Kidney capillary endothelial cell (primary cell): ENCODE results near the gene DOCK2.
"Not testable (repeated sequence)": the region's sequence is repeated elsewhere in the genome, so short reads cannot be mapped to it uniquely, and the experiment has no call there.

Experiments
- DNase-seq: peaks from one replicate; pipeline ENCODE4 v3.0.0-alpha.2; 2018; ENCODE audit warnings: low spot score

Gene DOCK2

DNA sequence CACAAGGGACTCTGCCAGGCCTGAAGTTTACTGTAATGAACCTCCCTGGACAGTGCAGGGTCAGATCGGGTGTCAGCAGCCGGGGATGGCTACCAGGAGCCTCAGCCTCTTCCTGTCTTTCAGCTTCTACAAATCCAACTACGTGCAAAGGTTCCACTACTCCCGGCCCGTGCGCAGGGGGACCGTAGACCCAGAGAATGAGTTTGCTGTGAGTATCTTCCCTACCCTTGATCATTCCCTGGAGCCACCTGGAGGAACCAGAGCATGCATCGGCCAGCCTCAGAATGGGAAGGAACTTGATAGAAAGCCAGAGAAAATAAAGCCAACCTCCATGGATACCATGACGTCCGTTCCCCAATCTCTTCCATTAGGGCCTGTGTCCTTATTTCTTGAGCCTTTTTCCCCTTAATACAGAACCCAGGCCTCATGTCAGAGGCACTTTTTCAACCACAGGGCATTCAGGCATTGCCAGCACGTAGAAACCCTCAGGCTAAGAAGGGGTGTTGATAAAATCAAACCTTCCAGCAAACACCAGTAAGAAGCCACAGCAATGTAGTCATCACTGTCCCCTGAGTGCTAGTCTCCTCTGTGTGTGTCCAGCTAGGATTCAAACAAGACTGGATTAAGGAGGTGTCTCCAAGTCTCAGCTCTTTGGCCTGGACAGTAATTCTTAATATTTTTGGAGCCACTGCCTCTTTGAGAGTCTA lies 419.6 kb downstream of the DOCK2 start:
- no peak for DNase-seq

DNA sequence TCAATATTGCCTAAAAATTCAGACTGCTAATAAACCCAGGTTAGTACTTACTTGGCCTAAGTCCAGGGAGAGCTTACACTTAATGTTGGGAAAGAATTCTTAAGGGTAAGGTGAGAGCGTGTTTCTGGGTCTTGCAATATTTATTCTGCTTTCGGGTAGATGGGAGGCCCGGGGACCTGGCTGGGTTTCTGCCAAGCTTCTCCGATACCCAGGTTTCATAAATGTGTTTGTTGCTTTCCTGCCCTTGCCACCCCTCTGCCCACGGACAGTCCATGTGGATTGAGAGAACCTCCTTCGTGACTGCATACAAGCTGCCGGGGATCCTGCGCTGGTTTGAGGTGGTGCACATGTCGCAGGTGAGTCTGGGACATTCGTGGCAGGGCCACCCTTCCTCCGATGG lies 420.2 kb downstream of the DOCK2 start:
- DNase-seq, result no peak

DNA sequence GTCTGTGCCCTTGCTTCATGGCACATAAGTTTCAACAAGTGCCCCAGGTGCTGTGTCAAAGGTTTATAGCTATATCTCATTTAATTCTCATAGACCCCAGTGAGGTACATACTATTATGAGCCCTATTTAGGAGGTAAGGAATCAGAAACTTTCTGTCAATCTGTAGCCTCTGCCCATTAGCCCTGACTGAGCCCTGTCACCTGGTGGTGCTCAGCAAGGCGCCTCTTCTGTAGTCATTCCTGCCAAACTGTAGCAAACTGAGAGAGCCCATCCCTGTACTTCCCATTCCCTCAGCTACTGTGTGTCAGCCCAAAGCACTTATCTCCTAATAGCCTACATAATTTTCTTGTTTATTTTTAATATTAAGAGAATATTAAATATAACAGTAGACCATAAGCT lies 422.1 kb downstream of the DOCK2 start:
- DNase-seq, result no peak

DNA sequence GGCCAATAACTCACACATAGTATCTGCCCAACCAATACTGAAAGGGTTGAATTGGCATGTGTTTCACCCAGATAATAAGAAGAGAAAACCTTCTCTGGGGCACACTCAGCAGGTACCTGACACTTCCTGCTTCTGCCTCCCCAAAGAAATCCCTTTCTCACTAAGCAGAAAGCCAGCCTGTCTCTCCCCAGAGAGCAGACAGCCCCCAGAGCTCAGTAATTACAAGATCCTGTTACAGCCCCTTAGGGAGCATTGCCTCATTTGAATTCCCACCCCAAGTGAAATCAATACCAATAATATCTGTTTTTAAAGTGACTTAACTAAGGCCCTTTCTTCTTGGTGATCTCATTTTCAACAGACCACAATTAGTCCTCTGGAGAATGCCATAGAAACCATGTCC lies 430.1 kb downstream of the DOCK2 start:
- DNase-seq, result no peak

DNA sequence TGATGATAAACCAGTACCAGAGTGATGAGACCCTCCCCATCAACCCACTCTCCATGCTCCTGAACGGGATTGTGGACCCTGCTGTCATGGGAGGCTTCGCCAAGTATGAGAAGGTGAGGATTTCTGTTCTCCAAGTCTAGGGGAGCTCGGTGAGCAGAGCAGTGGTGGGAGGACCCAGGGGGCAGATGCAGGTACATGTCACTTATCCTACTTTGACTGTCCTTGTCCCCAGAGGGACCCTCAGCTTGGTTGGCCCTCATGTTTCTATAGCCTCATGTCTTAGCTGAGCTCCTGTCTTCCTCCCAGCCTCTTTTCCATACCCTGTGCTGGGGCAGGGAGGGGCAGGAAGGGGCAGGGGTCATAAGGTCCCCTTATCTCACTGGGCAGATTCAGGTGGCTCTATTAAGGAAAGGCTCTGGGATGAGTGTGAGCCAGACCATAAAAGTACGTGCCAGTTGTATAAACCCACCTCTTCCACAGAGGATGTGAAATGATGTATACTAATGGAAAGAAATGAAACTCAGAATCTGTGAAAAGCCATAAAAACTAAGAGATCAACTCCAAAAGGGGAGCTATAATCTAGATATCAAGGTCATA lies 430.6 kb downstream of the DOCK2 start:
- DNase-seq, result no peak

DNA sequence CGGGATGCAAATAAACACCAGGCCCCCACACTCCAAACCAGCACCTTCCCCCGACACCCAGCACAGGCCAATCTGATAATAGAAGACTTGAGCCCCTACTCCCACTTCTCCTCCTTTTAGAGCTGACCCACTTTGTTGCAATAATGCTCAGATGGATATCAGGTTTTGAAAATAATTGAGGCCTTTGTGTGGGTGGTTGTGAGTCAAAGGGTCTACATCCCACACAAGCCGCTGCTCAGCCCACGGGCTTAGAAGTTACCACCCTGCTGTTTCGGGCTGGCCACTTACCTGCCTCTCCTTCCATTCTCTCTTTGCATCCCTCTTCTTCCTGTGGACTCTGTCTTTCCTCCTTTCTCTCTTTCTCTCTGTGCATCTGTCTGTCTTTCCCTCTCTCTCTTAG lies 432.4 kb downstream of the DOCK2 start:
- no peak for DNase-seq

DNA sequence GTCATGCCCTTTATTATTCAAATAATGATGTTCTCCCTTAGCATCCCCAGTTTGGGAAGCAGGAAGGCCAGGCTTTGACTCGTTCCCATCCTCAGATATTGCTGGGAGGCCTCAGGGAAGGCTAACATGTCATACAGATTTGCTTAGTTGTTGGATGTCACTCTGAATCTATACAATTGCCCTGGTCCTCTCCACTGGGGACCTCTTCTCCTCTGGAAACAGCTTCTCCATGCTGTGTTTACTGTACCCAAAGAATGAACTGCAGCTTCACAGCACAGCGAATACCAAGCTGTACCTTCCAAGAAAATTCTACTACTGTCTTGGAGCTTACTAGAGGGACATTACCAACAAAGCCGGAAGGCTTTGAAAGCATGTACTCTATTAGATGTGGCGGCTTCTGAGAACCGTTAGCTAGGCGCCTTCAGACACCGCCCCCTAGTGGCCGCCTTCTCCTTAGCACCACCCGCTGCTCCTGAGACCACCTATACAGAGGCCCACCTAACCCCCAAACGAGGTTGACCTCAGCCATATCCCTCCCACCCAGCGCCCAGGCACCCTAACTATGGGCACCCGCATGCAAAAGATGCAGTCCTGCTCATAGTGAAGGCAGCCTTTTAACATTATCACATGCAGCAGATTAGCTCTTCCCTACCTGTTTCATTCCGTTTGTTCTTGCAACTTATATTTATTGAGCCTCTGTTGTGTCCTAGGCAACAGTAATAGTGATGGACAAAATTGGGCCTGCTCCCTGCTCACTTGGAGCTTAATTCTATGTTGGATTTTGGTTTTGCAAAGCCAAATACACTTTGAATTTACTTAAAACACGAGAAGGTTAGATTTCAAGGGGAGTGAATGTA lies 433.7 kb downstream of the DOCK2 start:
- DNase-seq, result peak; percentile 39

DNA sequence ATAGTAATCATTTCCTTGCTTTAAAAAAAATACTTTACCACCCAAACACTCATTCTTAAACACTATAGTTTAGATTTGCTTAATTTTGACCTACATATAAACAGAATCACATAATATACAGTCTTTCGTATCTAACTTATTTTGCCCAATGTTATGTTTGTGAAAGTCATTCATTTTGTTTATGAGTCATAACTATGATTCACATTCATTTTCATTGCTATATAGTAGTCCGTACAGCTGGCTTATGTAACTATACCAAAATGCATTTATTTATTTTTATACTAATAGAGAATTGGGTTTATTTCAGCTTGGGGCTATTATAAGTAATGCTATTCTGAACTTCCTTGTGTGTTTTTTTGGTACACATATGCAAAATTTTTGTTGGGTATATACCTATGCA lies 434.7 kb downstream of the DOCK2 start:
- DNase-seq, result no peak

DNA sequence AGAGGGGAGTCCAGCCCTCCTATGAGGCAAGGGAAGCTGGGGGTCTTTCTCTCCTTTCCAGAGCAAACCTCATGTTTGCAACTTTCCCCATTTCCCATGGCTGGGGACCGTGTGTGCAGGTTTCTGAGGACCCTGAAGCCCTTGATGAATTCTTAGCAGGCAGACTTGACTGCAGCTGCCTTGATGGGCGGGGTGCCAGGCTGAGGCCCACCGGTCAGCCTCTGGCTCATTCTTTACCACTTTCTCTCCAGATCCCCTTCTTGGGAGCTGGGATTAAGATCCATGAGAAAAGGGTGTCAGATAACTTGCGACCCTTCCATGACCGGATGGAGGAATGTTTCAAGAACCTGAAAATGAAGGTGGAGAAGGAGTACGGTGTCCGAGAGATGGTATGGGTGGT lies 438.6 kb downstream of the DOCK2 start:
- DNase-seq, result no peak

DNA sequence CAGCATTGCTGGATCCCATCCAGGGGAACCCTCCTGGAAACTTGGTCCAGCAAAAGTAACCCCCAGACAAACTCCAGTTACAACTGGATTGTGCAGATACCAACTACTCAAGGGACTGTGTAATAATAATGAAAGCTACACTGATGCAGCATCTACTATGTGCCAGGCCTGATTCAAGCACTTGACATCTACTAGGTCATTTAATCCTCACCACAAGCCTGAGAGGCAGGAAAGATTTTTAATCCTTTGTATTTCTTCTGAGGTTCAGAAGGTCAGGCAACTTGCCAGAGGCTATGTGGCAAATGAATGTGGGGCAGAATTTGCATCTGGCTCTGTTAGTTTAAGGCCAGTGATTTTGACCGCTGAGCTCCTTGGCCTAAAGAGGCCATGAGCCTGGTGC lies 439.1 kb downstream of the DOCK2 start:
- DNase-seq, result no peak

DNA sequence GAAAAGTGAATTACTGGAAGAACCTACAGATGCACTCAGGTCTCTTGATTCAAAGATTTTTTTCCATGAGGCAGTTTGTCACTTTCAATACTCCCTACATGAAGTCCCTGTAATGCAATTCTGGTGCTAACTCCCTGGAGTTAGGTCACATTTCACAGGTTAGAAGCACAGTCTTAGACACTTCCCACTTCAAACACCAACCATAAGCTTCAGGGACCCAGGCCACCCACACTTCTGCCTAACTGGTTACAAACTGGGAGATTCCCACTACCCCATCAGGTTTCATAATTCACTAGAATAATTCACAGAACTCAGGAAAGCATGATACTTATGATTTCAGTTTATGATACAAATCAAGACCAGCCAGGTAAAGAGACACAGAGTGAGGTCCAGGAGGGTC lies 439.7 kb downstream of the DOCK2 start:
- no peak for DNase-seq

DNA sequence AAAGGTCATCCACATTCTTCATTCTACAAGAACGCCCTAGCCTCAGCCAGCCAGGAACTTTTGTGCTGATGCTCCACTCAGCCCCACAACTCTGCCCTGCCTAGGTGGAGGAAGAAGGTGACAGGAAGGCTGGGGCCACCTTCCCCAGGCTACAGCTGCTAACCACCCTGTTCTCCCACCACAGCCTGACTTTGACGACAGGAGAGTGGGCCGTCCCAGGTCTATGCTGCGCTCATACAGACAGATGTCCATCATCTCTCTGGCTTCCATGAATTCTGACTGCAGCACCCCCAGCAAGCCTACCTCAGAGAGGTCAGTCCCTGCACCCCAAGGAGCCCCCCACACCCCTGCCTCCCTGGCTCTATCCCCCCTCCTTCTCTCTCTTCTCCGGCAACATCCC lies 440.5 kb downstream of the DOCK2 start:
- DNase-seq, result no peak

DNA sequence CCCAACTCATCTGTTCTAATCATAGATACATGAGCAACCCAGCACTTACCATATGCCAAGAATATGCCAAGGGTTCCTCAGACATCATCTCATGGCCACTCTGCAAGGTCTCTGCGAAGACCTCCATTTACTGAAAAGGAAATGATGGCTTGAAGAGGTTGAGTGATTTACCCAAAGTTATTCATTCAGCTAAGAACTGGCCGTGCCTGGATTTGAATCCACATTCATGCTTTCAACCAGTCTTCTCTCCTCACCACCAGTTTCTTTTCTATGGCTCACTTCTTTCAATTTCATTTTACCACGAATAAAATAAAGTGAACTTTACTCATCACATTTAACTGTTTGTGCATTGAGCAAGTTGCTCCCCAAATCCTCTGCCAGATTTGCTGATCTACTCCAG lies 441.4 kb downstream of the DOCK2 start:
- no peak for DNase-seq

DNA sequence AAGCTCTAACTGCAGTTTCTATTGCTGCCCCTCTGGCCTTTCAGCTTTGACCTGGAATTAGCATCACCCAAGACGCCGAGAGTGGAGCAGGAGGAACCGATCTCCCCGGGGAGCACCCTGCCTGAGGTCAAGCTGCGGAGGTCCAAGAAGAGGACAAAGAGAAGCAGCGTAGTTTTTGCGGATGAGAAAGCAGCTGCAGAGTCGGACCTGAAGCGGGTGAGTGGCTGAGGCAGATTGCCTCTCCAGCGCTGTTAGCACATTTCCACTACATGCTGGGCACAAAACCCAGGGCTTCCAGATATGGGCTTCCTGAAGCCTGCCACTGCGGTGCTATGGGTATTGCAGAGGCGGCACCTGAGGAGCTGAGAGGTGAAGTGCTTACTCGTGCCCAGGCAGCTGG lies 441.9 kb downstream of the DOCK2 start:
- DNase-seq, result no peak

DNA sequence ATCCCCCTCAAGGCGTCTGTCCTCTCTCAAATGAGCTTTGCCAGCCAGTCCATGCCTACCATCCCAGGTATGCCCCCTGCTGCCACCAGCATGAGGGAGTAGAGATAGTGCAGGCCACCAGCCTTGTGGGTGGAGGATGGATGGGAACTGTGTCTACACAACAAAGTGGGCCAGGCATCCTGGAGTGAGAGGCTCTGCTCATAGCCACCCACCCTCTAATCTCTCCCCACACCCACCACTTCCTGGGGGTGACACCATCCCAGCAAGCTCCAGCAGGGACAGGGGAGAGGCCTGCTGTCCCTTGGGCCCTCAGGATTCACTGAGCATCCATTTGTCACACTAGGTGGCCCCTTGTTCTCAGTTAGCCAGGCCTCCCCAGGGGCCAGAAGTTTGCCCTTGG lies 443.1 kb downstream of the DOCK2 start:
- no peak for DNase-seq

DNA sequence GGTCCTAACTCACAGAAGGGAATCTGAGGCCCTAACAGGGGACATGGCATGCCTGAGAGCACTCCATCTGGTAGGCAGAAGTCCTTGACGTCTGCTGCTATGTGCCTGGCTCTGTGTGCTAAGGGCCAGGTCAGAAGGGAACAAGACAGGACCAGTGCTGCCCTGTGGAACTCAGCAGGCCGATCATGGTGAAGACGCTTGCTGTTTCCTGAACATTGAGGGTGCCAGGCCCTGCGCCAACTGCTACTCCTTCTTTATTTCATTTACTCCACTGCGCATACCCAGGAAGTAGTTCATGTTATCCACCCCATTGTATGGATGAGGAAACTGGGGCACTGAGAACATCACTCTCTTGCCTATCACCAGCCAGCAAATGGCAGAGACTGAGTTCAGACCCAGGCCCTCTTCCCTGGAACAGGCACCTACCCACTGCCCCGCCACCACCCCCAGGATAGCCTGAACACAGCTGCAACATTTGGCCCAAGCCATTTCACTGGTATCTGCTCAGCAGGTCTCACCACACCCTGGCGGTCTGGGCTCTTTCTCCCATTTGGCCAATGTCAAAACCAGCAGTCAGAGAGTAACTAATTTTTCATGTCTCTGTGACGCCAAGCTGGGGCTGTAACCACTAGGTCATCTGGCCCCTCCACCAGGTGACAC lies 443.8 kb downstream of the DOCK2 start:
- no peak for DNase-seq

DNA sequence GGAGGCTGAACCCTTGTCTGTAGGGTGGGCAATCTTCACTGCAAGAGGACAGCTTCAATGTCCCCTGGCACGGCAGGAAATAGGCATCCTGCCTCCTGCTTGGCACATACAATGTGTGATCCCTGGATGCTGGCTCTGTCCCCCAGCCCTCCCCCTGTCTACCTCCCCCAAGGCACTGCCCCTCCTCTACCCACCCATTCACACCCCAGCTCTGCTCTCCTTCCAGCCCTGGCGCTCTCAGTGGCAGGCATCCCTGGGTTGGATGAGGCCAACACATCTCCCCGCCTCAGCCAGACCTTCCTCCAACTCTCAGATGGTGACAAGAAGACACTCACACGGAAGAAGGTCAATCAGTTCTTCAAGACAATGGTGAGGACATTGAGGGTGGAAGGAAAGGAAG lies 444.5 kb downstream of the DOCK2 start:
- DNase-seq, result no peak

DNA sequence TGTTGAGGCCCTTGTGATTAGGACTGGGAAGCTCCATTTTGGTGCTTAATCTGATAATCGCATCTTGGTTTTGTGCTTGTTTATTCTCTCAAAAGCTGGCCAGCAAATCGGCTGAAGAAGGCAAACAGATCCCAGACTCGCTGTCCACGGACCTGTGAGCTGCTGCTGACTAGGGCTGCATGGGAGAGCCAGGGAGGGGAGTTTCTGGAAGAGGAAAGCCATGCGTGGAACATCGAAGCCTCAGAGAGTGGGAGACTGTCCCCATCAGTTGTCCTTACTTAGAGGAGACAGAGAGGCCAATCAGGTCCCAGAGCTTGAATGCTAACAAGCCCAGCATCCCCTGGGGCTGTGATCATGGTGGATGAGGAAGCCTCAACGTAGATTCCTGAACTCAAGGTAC lies 445.6 kb downstream of the DOCK2 start:
- no peak for DNase-seq

DNA sequence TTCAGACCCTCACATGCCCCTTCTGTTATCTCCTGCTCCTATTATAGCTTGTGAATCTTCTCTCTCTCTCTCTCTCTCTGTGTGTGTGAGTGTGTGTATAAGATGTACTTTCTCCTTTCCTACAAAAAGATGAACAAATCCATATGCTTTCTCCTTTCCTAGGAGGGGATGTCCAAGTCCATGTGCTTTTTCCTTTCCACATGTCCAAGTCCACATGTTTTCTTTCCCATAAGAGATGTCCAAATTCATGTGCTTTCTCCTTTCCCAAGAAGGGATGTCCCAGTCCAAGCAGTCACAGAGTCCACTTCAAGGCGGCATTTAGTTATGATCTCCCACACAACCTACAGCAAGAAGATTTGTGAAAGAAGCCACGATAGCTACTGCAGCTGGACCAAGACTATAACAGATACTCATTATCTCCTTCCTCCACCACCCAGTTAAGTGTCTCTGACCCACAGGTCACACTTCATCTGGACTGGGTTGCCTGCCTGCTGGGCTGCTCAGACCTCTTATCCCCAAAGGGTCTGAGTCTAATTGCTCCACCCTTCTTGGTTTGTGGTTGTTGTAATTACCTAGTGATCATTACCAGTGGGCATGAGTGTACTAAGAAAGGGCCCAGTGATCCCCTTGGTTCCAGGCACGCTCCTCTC lies 450.2 kb downstream of the DOCK2 start:
- DNase-seq, result no peak

DNA sequence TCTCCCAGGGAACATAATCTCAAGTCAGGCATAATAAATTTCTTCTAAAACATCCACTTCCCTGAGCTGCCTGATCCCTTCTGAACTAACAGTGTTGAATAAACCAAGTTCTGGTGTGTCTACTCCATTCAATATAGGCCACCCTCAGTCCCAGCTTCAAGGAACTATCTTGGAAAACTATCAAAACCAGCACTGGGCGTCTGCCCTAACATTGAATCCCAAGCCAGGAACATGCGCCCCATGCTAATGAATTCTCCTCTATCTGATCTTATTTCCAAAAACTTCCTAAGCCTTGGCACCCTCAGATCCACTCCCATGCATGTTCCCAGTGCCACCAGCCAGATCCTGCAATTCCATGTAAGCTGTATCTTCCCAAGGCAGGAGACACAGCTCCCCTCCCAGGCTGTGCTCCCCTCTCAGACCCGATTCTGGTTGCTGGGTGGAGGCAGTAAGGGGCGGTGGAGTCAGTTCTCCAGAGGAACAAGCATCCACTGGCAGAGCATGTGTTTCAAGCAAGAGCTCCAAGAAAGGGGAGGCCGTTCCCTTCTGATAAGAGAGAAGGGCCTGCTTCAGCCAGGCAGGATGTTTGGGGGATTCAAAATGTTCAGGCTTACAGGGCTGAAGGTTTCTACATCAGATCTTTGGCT lies 455.5 kb downstream of the DOCK2 start:
- DNase-seq, result no peak

DNA sequence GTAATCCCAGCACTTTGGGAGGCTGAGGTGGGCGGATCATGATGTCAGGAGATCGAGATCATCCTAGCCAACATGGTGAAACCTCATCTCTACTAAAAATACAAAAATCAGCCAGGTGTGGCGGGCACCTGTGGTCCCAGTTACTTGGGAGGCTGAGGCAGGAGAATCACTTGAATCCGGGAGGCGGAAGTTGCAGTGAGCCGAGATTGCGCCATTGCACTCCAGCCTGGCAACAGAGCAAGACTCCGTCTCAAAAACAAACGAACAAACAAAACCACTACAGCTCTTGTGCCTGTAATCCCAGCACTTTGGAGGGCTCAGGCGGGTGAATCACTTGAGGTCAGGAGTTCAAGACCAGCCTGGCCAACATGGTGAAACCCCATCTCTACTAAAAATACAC lies 457.3 kb downstream of the DOCK2 start:
- not testable (repeated sequence) for DNase-seq

DNA sequence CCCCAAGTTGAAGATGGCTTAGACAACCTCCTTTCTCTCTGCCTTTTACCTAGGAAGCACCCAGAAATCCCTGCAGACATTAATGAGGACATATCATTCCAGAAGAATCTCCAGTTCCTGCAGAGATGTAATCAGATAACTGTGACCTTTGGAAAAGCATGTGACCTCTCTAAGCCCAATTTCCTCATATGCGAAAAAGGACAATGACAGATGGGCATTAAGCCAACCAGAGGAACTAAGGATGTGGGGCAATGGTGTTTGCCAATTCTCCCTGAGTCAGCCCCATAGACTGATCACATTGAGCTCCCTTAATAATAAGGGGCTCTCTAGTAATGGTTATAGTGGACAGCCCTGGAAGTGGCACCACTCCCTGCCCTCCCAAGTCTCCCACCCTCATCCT lies 458.6 kb downstream of the DOCK2 start:
- peak; percentile 48 for DNase-seq
